H9 (cell line): ENCODE results near the gene NDUFC2. TPM values are rescaled to one million over a fixed set of nuclear protein-coding genes. Genes with fewer than 3 reads are reported as not detected.
"Not testable (repeated sequence)": the region's sequence is repeated elsewhere in the genome, so short reads cannot be mapped to it uniquely, and the experiment has no call there.

Experiments used
- DNase-seq: peaks from one replicate; pipeline ENCODE4 v3.0.0-alpha.2; 2017
- H2AFZ ChIP-seq: one replicate; pipeline ENCODE4 v1.6.1; 2013; ENCODE audit warnings: mild to moderate bottlenecking, low read length, control low read depth, moderate library complexity
- H2AK5ac ChIP-seq: 2 replicates; pipeline ENCODE4 v1.6.1; 2013; ENCODE audit warnings: low read length, control low read depth, mixed read lengths; ENCODE audit not compliant: insufficient read length
- H2BK120ac ChIP-seq: one replicate; pipeline ENCODE4 v1.6.1; 2013; ENCODE audit warnings: low read depth, mild to moderate bottlenecking, low read length, control low read depth, inconsistent platforms; ENCODE audit not compliant: poor library complexity, severe bottlenecking
- H2BK12ac ChIP-seq: 2 replicates; pipeline ENCODE4 v1.6.1; 2013; ENCODE audit warnings: low read length, control low read depth, mixed read lengths, low read depth; ENCODE audit not compliant: insufficient read length
- H2BK15ac ChIP-seq: 2 replicates; pipeline ENCODE4 v1.6.1; 2013; ENCODE audit warnings: low read depth, low read length, control low read depth
- H2BK20ac ChIP-seq: one replicate; pipeline ENCODE4 v1.6.1; 2013; ENCODE audit warnings: low read depth, mild to moderate bottlenecking, low read length, control low read depth, inconsistent platforms; ENCODE audit not compliant: poor library complexity, severe bottlenecking
- H2BK5ac ChIP-seq: 2 replicates; pipeline ENCODE4 v1.6.1; 2013; ENCODE audit warnings: low read length, control low read depth, mixed read lengths; ENCODE audit not compliant: insufficient read length
- H3K14ac ChIP-seq: 2 replicates; pipeline ENCODE4 v1.6.1; 2013; ENCODE audit warnings: low read length, control low read depth; ENCODE audit not compliant: insufficient read depth
- H3K18ac ChIP-seq: 2 replicates; pipeline ENCODE4 v1.6.1; 2013; ENCODE audit warnings: low read depth, mild to moderate bottlenecking, mixed read lengths, low read length, control low read depth; ENCODE audit not compliant: insufficient read length
- H3K23ac ChIP-seq: 2 replicates; pipeline ENCODE4 v1.6.1; 2013; ENCODE audit warnings: low read length, control low read depth, mixed read lengths, low read depth; ENCODE audit not compliant: insufficient read length
- H3K23me2 ChIP-seq: 2 replicates; pipeline ENCODE4 v1.6.1; 2013; ENCODE audit warnings: low read depth, mild to moderate bottlenecking, mixed read lengths, low read length, control low read depth; ENCODE audit not compliant: insufficient read length, poor library complexity, severe bottlenecking
- H3K27ac ChIP-seq: 2 replicates; pipeline ENCODE4 v1.5.1; 2013; ENCODE audit warnings: low read length, control low read depth, mixed read lengths, low read depth; ENCODE audit not compliant: insufficient read length
- H3K27me3 ChIP-seq: 2 replicates; pipeline ENCODE4 v1.6.1; 2013; ENCODE audit warnings: low read length, control low read depth, inconsistent platforms; ENCODE audit not compliant: insufficient read depth
- H3K4ac ChIP-seq: 2 replicates; pipeline ENCODE4 v1.6.1; 2013; ENCODE audit warnings: low read depth, mild to moderate bottlenecking, control low read depth, inconsistent platforms, low read length, moderate library complexity
- H3K4me1 ChIP-seq: 2 replicates; pipeline ENCODE4 v1.6.1; 2013; ENCODE audit warnings: low read length, control low read depth, inconsistent platforms; ENCODE audit not compliant: insufficient read depth
- H3K4me2 ChIP-seq: 2 replicates; pipeline ENCODE4 v1.6.1; 2013; ENCODE audit warnings: low read length, control low read depth, mixed read lengths; ENCODE audit not compliant: insufficient read length, insufficient read depth
- H3K56ac ChIP-seq: 2 replicates; pipeline ENCODE4 v1.6.1; 2013; ENCODE audit warnings: low read depth, mild to moderate bottlenecking, mixed read lengths, low read length, control low read depth; ENCODE audit not compliant: insufficient read length
- H3K79me1 ChIP-seq: 2 replicates; pipeline ENCODE4 v1.6.1; 2013; ENCODE audit warnings: low read depth, mild to moderate bottlenecking, moderate library complexity, low read length, control low read depth, inconsistent platforms; ENCODE audit not compliant: insufficient read depth, poor library complexity, severe bottlenecking
- H3K79me2 ChIP-seq: 2 replicates; pipeline ENCODE4 v1.6.1; 2013; ENCODE audit warnings: low read length, control low read depth, inconsistent platforms; ENCODE audit not compliant: insufficient read depth
- H3K9ac ChIP-seq: 2 replicates; pipeline ENCODE4 v1.6.1; 2013; ENCODE audit warnings: low read length, control low read depth, mixed read lengths; ENCODE audit not compliant: insufficient read length; ENCODE audit errors: extremely low read depth
- H3K9me3 ChIP-seq: one replicate; pipeline ENCODE4 v1.6.1; 2013; ENCODE audit warnings: low read depth, low read length, inconsistent platforms; ENCODE audit not compliant: control insufficient read depth
- H3T11ph ChIP-seq: one replicate; pipeline ENCODE4 v1.6.1; 2013; ENCODE audit warnings: mild to moderate bottlenecking, low read length, control low read depth, inconsistent platforms
- H4K20me1 ChIP-seq: one replicate; pipeline ENCODE4 v1.6.1; 2013; ENCODE audit not compliant: control insufficient read depth, insufficient read length, insufficient read depth
- H4K5ac ChIP-seq: 2 replicates; pipeline ENCODE4 v1.6.1; 2013; ENCODE audit warnings: low read depth, mild to moderate bottlenecking, mixed read lengths, low read length, control low read depth; ENCODE audit not compliant: insufficient read length
- H4K8ac ChIP-seq: replicated peaks from 2 replicates; pipeline ENCODE4 v1.6.1; 2013; ENCODE audit warnings: low read length, control low read depth, mixed read lengths, low read depth; ENCODE audit not compliant: insufficient read length
- H4K91ac ChIP-seq: 2 replicates; pipeline ENCODE4 v1.6.1; 2013; ENCODE audit warnings: low read depth, mild to moderate bottlenecking, moderate library complexity, mixed read lengths, low read length, control low read depth; ENCODE audit not compliant: insufficient read length
- H3K27ac Mint-ChIP-seq, 3 experiments: 2 replicates in 2 of 3; 3 replicates in 1 of 3; pipeline ENCODE4 v1.8.0; 2020 to 2021; ENCODE audit warnings: mixed read lengths in 3 of 3, mild to moderate bottlenecking in 1 of 3, moderate library complexity in 1 of 3
- H3K27me3 Mint-ChIP-seq: 2 replicates; pipeline ENCODE4 v1.8.0; 2021; ENCODE audit warnings: low read depth, mild to moderate bottlenecking, moderate library complexity, mixed read lengths
- H3K36me3 Mint-ChIP-seq, 3 experiments: 2 replicates in 2 of 3; 3 replicates in 1 of 3; pipeline ENCODE4 v1.8.0; 2020 to 2021; ENCODE audit warnings: low read depth in 3 of 3, mixed read lengths in 3 of 3; ENCODE audit not compliant: insufficient read depth in 1 of 3
- H3K4me1 Mint-ChIP-seq, 2 experiments: 2 replicates each; pipeline ENCODE4 v1.8.0; 2020; ENCODE audit warnings: mixed read lengths in 2 of 2
- H3K4me3 Mint-ChIP-seq, 2 experiments: 2 replicates in 1 of 2; 3 replicates in 1 of 2; pipeline ENCODE4 v1.8.0; 2020 to 2021; ENCODE audit warnings: mild to moderate bottlenecking in 2 of 2, mixed read lengths in 2 of 2, moderate library complexity in 1 of 2
- H3K9me3 Mint-ChIP-seq, 2 experiments: 2 replicates in 1 of 2; 3 replicates in 1 of 2; pipeline ENCODE4 v1.8.0; 2020; ENCODE audit warnings: mild to moderate bottlenecking in 2 of 2, mixed read lengths in 2 of 2, moderate library complexity in 1 of 2
- CTCF ChIP-seq: fragments of 200-600 bp; sonication (generic); conservative IDR thresholded peaks from 3 replicates; pipeline ENCODE4 v1.8.0; 2021; ENCODE audit warnings: antibody characterized with exemption, mild to moderate bottlenecking
- WGBS: extraction: QIAGEN DNeasy Blood & Tissue Kit; methylation state at CpG from one replicate; pipeline ENCODE4 v1.1.7; 2013; ENCODE audit warnings: missing lambda C conversion rate, low lambda C conversion rate, mixed read lengths; ENCODE audit not compliant: insufficient read length; ENCODE audit errors: extremely low coverage; 5-methylcytosine and 5-hydroxymethylcytosine counted together
- total RNA-seq: library from RNA; stranded (reverse); gene quantifications from 2 replicates; pipeline ENCODE4 v1.2.1, GENCODE V29; 2021

The NDUFC2 gene
- total RNA-seq, 1 experiment from 2014 or later, result 247 TPM

- no peaks in the 10 kb centered on the region for H3K9me3 ChIP-seq
- Mint-ChIP-seq H3K4me1 (no peaks in the 10 kb centered on the region), H3K27ac (no peak overlapping the region), H3K4me3 (no peak overlapping the region), H3K27me3 (no peaks in the 10 kb centered on the region), H3K36me3 (peaks cover 4 to 25% (median 9%) of the 10 kb centered on the region in 3 experiments; a peak in 6 of 7 replicates), H3K9me3 (no peaks in the 10 kb centered on the region)
- no peak overlapping the region for H3K56ac ChIP-seq
- H3K14ac ChIP-seq, result no peak overlapping the region
- no peak overlapping the region for H2AK5ac ChIP-seq
- H3K4me1 ChIP-seq, result no peaks in the 10 kb centered on the region
- H4K91ac ChIP-seq, result no peak overlapping the region
- no peak overlapping the region for H2BK5ac ChIP-seq
- H3K9ac ChIP-seq, result no peak overlapping the region
- H3K4ac ChIP-seq, result no peak overlapping the region
- H2BK20ac ChIP-seq, result no peak overlapping the region
- no peaks in the 10 kb centered on the region for H4K20me1 ChIP-seq
- no peak overlapping the region for H2AFZ ChIP-seq
- H2BK120ac ChIP-seq, result no peak overlapping the region
- H2BK15ac ChIP-seq, result no peak overlapping the region
- no peak overlapping the region for H3K18ac ChIP-seq
- H3K27ac ChIP-seq, result no peak overlapping the region
- no CpG with 5 or more reads among the region's 2 CpGs for WGBS
- no peak overlapping the region for H3K4me2 ChIP-seq
- no peak for TF ChIP-seq CTCF
- H3K79me2 ChIP-seq, result no peaks in the 10 kb centered on the region
- no peaks in the 10 kb centered on the region for H3K79me1 ChIP-seq
- no peak overlapping the region for H3T11ph ChIP-seq
- no peak overlapping the region for H3K23ac ChIP-seq
- no peak overlapping the region for H4K8ac ChIP-seq
- DNase-seq, result no peak
- H3K27me3 ChIP-seq, result no peaks in the 10 kb centered on the region
- H4K5ac ChIP-seq, result no peak overlapping the region
- no peaks in the 10 kb centered on the region for H3K23me2 ChIP-seq
- H2BK12ac ChIP-seq, result no peak overlapping the region
These were observed 14.6 kb upstream of the NDUFC2 start for GRCh38 chr11:78094250-78094649.

- not testable (repeated sequence) for H2BK5ac ChIP-seq, H3T11ph ChIP-seq, H3K14ac ChIP-seq, H2BK15ac ChIP-seq, H3K79me1 ChIP-seq, H2BK20ac ChIP-seq, DNase-seq, H3K9me3 ChIP-seq, H2BK12ac ChIP-seq, H2AFZ ChIP-seq, H2BK120ac ChIP-seq, H4K91ac ChIP-seq, H3K23ac ChIP-seq, H4K8ac ChIP-seq, H3K4me1 Mint-ChIP-seq, H3K4me3 Mint-ChIP-seq, H3K27me3 ChIP-seq, H3K4me2 ChIP-seq, H4K5ac ChIP-seq, H3K4ac ChIP-seq, H3K18ac ChIP-seq, H3K27ac ChIP-seq, H3K4me1 ChIP-seq, H4K20me1 ChIP-seq, H3K9ac ChIP-seq, H3K23me2 ChIP-seq, H3K27ac Mint-ChIP-seq, H3K79me2 ChIP-seq, H3K27me3 Mint-ChIP-seq, H3K9me3 Mint-ChIP-seq, H3K56ac ChIP-seq, H2AK5ac ChIP-seq, H3K36me3 Mint-ChIP-seq
- WGBS, result no CpG with 5 or more reads among the region's 6 CpGs
These were observed 6.9 kb upstream of the NDUFC2 start for GRCh38 chr11:78086521-78087074.
